Choroid plexus epithelial cell (primary cell): ENCODE results near the gene RASSF4.

ENCODE experiments used
- DNase-seq: peaks from one replicate; pipeline ENCODE4 v3.0.0-alpha.2; 2010; ENCODE audit warnings: low read depth
- H3K4me3 ChIP-seq: 2 replicates; pipeline ENCODE4 v1.5.1; 2011; ENCODE audit warnings: low read depth, mild to moderate bottlenecking, control low read depth, low read length, moderate library complexity
- TF ChIP-seq, protein P1 (sequence below): conservative IDR thresholded peaks from 2 replicates; pipeline ENCODE4 v1.5.1; 2011; ENCODE audit warnings: low read depth, mild to moderate bottlenecking, control low read depth, inconsistent platforms, low read length, moderate library complexity

Gene RASSF4

GRCh38 chr10:44927352-44927751, 32.2 kb upstream of the RASSF4 start:
- TF ChIP-seq, protein P1, sequence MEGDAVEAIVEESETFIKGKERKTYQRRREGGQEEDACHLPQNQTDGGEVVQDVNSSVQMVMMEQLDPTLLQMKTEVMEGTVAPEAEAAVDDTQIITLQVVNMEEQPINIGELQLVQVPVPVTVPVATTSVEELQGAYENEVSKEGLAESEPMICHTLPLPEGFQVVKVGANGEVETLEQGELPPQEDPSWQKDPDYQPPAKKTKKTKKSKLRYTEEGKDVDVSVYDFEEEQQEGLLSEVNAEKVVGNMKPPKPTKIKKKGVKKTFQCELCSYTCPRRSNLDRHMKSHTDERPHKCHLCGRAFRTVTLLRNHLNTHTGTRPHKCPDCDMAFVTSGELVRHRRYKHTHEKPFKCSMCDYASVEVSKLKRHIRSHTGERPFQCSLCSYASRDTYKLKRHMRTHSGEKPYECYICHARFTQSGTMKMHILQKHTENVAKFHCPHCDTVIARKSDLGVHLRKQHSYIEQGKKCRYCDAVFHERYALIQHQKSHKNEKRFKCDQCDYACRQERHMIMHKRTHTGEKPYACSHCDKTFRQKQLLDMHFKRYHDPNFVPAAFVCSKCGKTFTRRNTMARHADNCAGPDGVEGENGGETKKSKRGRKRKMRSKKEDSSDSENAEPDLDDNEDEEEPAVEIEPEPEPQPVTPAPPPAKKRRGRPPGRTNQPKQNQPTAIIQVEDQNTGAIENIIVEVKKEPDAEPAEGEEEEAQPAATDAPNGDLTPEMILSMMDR = no peak
- peak; percentile 68 for DNase-seq
- no peak overlapping the region for H3K4me3 ChIP-seq

GRCh38 chr10:44928462-44928861, 31.1 kb upstream of the RASSF4 start:
- DNase-seq = no peak
- no peak overlapping the region for H3K4me3 ChIP-seq
- TF ChIP-seq, protein P1 = no peak

- H3K4me3 ChIP-seq = no peak overlapping the region
- no peak for DNase-seq
- TF ChIP-seq, protein P1 = no peak
Observed at GRCh38 chr10:44929356-44930255, 30.0 kb upstream of the RASSF4 start.

DNA sequence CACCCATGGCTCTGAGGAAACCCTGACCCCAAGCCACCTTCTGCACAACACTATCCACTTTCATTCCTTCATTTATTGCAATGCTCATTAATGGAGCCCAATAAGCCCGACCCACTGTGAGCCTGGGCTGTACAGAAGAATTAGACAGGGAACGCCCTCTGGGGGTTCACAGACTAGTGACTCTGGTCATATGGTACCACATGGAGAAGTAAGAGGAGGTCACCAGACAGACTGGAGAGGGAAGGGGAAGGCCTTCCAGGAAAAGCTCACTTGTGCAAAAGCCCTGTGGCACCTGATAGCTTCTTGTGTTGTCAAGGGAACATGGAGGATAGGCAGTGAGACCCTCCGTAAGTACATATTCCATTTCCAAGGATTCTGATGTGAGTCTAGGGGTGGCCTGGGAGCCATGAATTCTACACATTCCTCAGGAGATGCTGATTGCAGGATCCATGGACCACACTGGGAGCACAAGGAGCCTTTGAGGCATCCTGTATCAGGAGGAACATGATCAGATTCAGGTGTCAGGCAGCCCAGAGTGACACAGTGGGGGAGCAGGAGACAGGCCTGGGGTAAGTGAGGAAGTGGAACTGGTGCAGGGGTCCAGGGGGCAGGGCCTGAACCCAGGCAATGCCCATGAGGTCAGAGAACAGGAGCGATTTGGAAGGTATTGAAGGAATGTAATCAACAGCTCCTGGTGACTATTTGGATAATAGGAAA, 28.5 kb upstream of the RASSF4 start:
- no peak overlapping the region for H3K4me3 ChIP-seq
- no peak for DNase-seq
- TF ChIP-seq, protein P1 = no peak

DNA sequence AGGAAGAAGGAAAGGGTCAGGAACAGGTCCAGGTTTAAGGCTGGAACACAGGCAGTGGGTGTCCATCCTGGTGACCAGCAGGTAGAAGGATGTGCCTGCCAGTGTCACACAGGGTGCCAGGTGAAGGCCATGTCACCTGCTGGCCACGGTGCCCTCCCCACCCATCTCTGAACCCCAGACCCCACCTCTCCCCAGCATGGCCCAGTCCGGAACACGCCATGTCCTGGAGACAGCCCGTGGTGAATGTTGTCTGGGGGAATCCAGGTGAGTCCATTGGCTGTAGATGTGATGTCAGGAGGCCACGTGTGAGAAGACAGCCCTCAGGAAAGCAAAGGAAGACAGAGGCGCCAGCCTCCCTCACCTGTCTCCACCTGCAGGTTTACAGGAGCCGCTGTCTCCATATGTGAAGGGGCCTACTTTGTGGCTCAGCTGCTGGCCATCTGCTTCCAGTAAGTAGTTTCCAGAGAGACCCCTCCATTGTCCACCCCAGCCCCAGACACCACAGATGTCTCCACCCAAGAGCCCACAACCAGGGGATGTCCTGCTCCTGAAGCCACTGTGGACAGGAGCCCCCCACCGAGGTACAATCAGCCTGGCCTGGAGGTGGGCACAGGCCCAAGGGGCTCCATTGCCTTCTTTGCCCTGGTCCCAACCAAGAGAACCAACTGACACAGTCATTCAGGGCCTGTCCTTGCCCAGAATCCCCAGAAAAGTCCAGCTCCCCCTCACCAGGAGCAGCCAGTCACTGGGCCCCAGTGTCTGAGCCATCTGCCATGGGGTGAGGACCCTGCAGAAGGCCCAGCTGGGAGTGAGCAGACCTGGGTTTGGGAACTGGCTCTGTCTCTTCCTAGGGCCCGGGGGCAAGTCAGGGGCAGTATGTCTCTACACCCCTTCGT, 27.7 kb upstream of the RASSF4 start:
- H3K4me3 ChIP-seq = no peak overlapping the region
- DNase-seq = no peak
- TF ChIP-seq, protein P1 = no peak

GRCh38 chr10:44932517-44933450, 26.8 kb upstream of the RASSF4 start:
- TF ChIP-seq, protein P1 = peak; percentile 99
- H3K4me3 ChIP-seq = no peak overlapping the region
- DNase-seq = peak; percentile 89
